IPS DF 4.7 (cell line): Measurements from ENCODE around the gene CERS3.

Experiments used
- DNase-seq: peaks from one replicate; pipeline ENCODE4 v3.0.0-alpha.2; 2013; ENCODE audit warnings: low spot score; ENCODE audit errors: extremely low read depth

Gene CERS3

GRCh38 chr15:100529556-100529955 is 806 bp upstream of the CERS3 start:
- DNase-seq, result no peak

- no peak for DNase-seq
Measured at GRCh38 chr15:100526027-100526481, 2.7 kb downstream of the CERS3 start.

DNA sequence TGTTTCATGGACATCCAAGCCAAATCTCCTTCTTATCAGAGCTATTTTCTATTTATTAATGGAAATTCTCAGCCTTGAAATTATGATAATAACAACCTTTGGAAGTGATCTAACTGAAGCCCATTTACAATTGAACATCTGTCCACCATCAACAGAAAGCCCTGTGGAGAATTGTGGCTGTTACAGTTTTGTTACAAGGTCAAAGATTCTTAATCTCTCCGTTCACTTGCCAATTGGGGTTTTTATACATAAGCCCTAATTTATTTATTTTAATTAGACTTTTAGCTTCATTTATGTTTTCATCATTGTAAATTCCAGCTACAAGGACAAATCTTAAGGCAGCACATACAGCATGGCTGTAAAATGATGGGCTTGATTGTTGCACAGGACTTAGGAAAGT is 3.3 kb downstream of the CERS3 start:
- DNase-seq, result no peak

GRCh38 chr15:100524326-100524725 is 4.4 kb downstream of the CERS3 start:
- no peak for DNase-seq

GRCh38 chr15:100521907-100522306 is 6.8 kb downstream of the CERS3 start:
- DNase-seq, result no peak

- no peak for DNase-seq
Measured at GRCh38 chr15:100520132-100520921, 8.4 kb downstream of the CERS3 start.

DNA sequence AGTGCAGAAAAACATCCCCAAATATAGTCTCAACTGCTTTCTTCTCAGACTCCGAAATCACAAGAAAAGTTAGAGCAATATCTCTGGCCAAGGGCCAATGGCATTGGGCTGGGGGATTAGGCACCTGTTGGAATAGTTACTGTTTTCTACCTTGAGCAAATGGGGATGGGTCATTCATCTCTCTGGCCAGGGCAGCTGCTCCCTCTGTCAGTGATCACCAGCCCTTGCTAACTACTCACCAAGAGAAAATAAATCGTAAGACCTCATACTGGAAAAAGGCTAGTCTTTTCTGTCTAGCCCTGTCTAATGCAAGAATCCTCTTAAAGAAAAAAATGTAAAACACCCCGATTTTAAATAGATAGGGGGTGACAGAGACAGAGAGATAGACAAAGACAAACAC is 10.9 kb downstream of the CERS3 start:
- no peak for DNase-seq

DNA sequence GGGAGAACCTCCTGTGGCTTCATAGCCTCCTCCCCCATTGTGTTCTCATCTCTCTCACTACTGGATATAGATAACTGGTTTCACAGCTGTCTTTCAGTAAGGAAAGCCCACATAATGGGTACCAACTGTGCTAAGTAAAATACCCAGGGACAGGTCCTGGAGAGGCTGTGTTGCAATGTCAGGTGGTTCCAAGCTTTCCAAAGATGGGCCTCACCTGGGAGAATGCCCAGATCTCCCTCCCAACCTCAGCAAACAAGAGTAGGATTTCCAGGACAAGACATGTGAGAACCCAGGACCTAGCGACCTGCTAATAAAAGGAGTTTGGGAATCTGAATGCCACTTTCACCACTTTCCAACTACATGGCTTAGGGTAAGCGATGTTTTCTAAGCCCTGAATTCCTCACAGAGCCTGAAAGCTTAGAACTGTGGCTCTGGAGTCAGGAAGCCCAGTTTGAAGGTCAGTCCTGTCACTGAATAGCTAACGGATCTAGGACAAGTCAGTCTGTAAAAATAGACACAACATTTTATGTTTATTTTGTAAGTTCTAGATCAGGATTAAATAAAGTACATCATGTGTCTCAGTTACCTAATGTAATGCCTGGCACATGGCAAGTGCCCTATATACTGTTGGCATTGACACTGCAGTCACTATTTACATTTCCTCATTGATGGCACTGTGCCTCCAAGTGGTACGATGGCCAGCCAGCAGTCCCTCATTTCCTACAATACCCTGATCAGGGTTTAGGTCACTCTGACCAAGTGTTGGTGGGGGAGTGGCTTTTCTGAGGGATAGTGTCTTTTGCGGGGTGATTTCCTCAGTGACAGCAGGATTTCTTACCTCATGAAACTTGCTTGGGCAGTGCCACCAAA is 11.9 kb downstream of the CERS3 start:
- DNase-seq, result no peak

DNA sequence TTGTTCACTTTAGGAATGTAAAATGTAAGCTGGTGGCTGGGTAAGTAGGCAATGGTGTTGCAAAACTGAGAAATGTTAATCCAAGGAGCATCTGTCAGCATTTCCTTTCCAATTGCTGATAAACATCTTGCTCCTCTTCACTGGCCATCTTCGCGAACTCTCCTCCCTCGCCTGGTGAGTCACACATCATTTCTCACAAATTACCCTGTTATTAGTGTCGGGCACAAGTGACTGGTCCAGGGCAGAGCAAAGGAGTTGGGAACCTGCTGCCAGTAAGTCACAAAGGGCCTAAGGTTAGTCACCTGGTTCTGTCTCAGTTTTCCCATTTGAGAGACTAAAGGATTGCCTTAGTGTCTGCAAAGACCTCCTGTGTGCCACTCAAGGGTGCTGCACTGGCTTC is 13.0 kb downstream of the CERS3 start:
- DNase-seq, result no peak

GRCh38 chr15:100508641-100509300 is 20.0 kb downstream of the CERS3 start:
- no peak for DNase-seq

DNA sequence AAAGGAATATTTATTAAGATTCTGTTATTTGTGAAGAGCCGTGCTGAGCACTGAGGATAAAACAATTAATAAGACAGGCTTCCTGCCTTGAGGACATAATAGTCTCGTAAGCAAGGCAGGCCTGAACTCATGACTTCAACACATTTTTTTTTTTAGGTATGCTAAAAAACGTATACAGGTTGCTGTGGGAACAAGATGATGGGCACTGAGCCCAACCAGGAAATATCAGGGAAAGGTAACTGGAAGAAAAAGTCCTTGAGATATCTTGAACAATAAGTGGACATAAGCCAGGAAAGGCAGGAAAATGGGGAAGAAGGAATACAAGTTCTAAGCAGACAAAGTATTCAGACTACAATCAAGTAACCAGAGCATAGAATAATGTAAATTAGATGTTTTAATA is 26.1 kb downstream of the CERS3 start:
- DNase-seq, result no peak

- DNase-seq, result no peak
Measured at GRCh38 chr15:100501117-100501516, 27.6 kb downstream of the CERS3 start.

- DNase-seq, result no peak
Measured at GRCh38 chr15:100500226-100500990, 28.3 kb downstream of the CERS3 start.

DNA sequence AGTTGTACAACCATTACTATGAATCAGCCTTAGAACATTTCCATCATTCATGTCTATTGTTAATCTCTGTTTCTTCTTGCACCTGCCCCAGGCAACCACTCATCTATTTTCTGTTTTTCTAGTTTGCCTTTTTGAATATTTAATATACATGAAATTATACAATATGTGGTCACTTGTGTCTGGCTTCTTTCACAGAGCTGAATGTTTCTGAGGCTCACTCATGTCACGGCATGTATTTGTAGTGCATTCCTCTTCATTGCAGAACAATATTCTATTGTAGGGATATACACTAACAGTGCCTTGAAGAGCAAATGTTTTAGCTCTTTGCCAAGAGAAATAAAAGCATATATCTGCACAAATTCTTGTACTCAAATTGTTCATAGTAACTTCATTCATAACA is 32.9 kb downstream of the CERS3 start:
- no peak for DNase-seq

- DNase-seq, result no peak
Measured at GRCh38 chr15:100493213-100493612, 35.5 kb downstream of the CERS3 start.

DNA sequence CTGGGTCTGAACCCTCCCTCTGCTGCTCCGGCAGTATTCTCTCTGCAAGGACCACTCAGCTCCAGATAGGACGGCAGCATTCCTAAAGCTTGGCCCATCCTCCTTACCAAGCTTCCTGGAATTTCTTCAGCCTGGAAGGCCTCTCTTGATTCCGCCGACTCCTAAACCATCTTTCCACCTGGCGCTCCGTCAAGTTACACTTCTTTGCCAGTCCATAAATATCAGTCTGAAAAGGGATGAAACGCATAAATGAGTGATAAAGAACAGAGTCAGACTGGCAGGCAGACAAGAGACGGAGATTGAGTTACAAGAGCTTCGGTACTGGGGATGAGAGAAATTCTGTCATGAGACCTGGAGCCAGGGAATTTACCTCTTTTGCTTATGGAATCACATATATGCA is 44.3 kb downstream of the CERS3 start:
- no peak for DNase-seq

GRCh38 chr15:100483370-100483769 is 45.4 kb downstream of the CERS3 start:
- DNase-seq, result no peak

GRCh38 chr15:100476805-100477204 is 51.9 kb downstream of the CERS3 start:
- no peak for DNase-seq

GRCh38 chr15:100472736-100473135 is 56.0 kb downstream of the CERS3 start:
- DNase-seq, result no peak

DNA sequence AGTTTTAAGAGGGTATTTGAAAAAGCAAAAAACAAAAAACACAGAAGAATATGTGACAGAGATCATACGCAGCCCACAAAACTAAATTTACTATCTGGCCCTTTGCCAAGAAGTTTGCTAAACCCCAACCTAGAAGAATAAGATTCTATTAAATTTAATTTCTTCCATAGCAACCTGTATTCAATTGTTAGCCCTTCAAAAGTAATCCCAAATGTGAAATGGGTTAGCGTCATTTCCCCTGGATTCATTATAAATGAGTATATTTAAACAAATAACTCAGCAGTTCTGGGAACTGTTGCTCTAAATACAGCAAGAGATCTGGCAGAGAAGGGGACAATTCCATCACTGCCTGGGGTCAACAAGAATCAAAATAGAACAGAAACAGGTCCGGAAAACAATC is 56.8 kb downstream of the CERS3 start:
- no peak for DNase-seq

GRCh38 chr15:100468285-100468684 is 60.5 kb downstream of the CERS3 start:
- DNase-seq, result no peak
